CD14-positive monocyte (primary cell): ENCODE data around the gene TSHR. TPM values are rescaled to one million over a fixed set of nuclear protein-coding genes. Genes with fewer than 3 reads are reported as not detected.
A peak's percentile ranks its signal among the peaks of the same experiment; 100 is the strongest.

Experiments used
- DNase-seq, 3 donors: peaks; one replicate each; pipeline ENCODE4 v3.0.0-alpha.2; 2011 to 2022
- H2AFZ ChIP-seq: 2 replicates; pipeline ENCODE4 v1.6.0; 2012; ENCODE audit warnings: mild to moderate bottlenecking, low read depth, low read length, inconsistent platforms; ENCODE audit not compliant: insufficient read depth, poor library complexity, severe bottlenecking
- H3K27ac ChIP-seq, 2 donors: 1 replicate in 1 of 2; 2 replicates in 1 of 2; pipeline ENCODE4 v1.5.1; 2012 to 2013; ENCODE audit warnings: low read length in 2 of 2, control low read depth in 1 of 2, inconsistent platforms in 1 of 2, low read depth in 1 of 2, mild to moderate bottlenecking in 1 of 2
- H3K27me3 ChIP-seq, 2 donors: one replicate each; pipeline versions ENCODE4 v1.6.0 to v1.6.1; 2011 to 2013; ENCODE audit warnings: low read length in 2 of 2; ENCODE audit not compliant: control insufficient read depth in 2 of 2, insufficient read depth in 2 of 2
- H3K36me3 ChIP-seq, 2 donors: replicated peaks in 1 of 2; 1 replicate in 1 of 2; 2 replicates in 1 of 2; pipeline versions ENCODE4 v1.5.1 to v1.6.1; 2012 to 2013; ENCODE audit warnings: low read length in 2 of 2, control low read depth in 1 of 2, inconsistent platforms in 1 of 2, mild to moderate bottlenecking in 1 of 2; ENCODE audit not compliant: insufficient read depth in 2 of 2, control insufficient read depth in 1 of 2
- H3K4me1 ChIP-seq, 2 donors: 1 replicate in 1 of 2; 2 replicates in 1 of 2; pipeline versions ENCODE4 v1.5.1 to v1.6.1; 2012 to 2013; ENCODE audit warnings: low read length in 2 of 2, control low read depth in 1 of 2, inconsistent platforms in 1 of 2, mild to moderate bottlenecking in 1 of 2, moderate library complexity in 1 of 2; ENCODE audit not compliant: insufficient read depth in 2 of 2, control insufficient read depth in 1 of 2
- H3K4me2 ChIP-seq: replicated peaks from 2 replicates; pipeline ENCODE3; 2012; ENCODE audit warnings: low read length, moderate library complexity, mild to moderate bottlenecking; ENCODE audit not compliant: poor library complexity, severe bottlenecking; ENCODE audit errors: extremely low read depth
- H3K4me3 ChIP-seq, 3 experiments: fragments of 200-600 bp in 1 of 3; sonication (generic) in 1 of 3; replicated peaks in 1 of 3; 1 replicate in 2 of 3; 2 replicates in 1 of 3; pipeline ENCODE4 v1.5.1; 2011 to 2013; ENCODE audit warnings: low read length in 3 of 3, mild to moderate bottlenecking in 3 of 3, control low read depth in 2 of 3, low read depth in 2 of 3, inconsistent platforms in 1 of 3, moderate library complexity in 1 of 3
- H3K79me2 ChIP-seq: 2 replicates; pipeline ENCODE4 v1.6.0; 2012; ENCODE audit warnings: mild to moderate bottlenecking, control low read depth, inconsistent platforms, low read length, moderate library complexity; ENCODE audit not compliant: insufficient read depth
- H3K9ac ChIP-seq: 2 replicates; pipeline ENCODE4 v1.6.0; 2017; ENCODE audit warnings: low read length, mild to moderate bottlenecking; ENCODE audit not compliant: insufficient read depth, poor library complexity, severe bottlenecking
- H3K9me3 ChIP-seq, 2 donors: replicated peaks in 1 of 2; 1 replicate in 1 of 2; 2 replicates in 1 of 2; pipeline versions ENCODE4 v1.5.1 to v1.6.1; 2012 to 2013; ENCODE audit warnings: low read length in 2 of 2, control low read depth in 1 of 2; ENCODE audit not compliant: control insufficient read depth in 1 of 2, insufficient read depth in 1 of 2
- H4K20me1 ChIP-seq: 2 replicates; pipeline ENCODE4 v1.6.0; 2012; ENCODE audit warnings: mild to moderate bottlenecking, low read length, control low read depth, moderate library complexity; ENCODE audit not compliant: insufficient read depth
- H3K27ac Mint-ChIP-seq, 7 donors: one replicate each; pipeline ENCODE4 v1.8.0; 2020; ENCODE audit warnings: mild to moderate bottlenecking in 7 of 7, mixed read lengths in 7 of 7, moderate library complexity in 6 of 7, inconsistent platforms in 2 of 7
- H3K27me3 Mint-ChIP-seq, 3 donors: one replicate each; pipeline ENCODE4 v1.8.0; 2021 to 2022; ENCODE audit warnings: low read depth in 3 of 3, mild to moderate bottlenecking in 3 of 3, mixed read lengths in 3 of 3, moderate library complexity in 3 of 3, inconsistent platforms in 1 of 3
- H3K36me3 Mint-ChIP-seq, 2 donors: one replicate each; pipeline ENCODE4 v1.8.0; 2020; ENCODE audit warnings: mixed read lengths in 2 of 2, inconsistent platforms in 1 of 2, mild to moderate bottlenecking in 1 of 2
- H3K4me1 Mint-ChIP-seq: one replicate; pipeline ENCODE4 v1.8.0; 2020; ENCODE audit warnings: mild to moderate bottlenecking, mixed read lengths
- H3K4me3 Mint-ChIP-seq, 2 donors: one replicate each; pipeline ENCODE4 v1.8.0; 2020; ENCODE audit warnings: mild to moderate bottlenecking in 2 of 2, mixed read lengths in 2 of 2, moderate library complexity in 1 of 2
- H3K9me3 Mint-ChIP-seq, 7 donors: one replicate each; pipeline ENCODE4 v1.8.0; 2020 to 2022; ENCODE audit warnings: mixed read lengths in 7 of 7, mild to moderate bottlenecking in 6 of 7, moderate library complexity in 6 of 7, inconsistent platforms in 2 of 7
- CTCF ChIP-seq: fragments of 200-600 bp; IDR thresholded peaks from one replicate; pipeline ENCODE4 v1.8.0; 2022; ENCODE audit warnings: antibody characterized with exemption, mild to moderate bottlenecking
- WGBS: methylation state at CpG from one replicate; pipeline ENCODE4 v1.1.5; 2013; ENCODE audit warnings: missing lambda C conversion rate; ENCODE audit not compliant: insufficient coverage; 5-methylcytosine and 5-hydroxymethylcytosine counted together
- intact Hi-C, 2 donors: fragments of 100-400 bp; cut with micrococcal nuclease; formaldehyde crosslinking; loops; one replicate each; pipeline versions ENCODE4 v1.15.0 to v1.15.1; 2023
- polyA plus RNA-seq, 3 donors: library from polyadenylated mRNA; depleted of rRNA in 1 of 3; unstranded in 2 of 3; stranded (reverse) in 1 of 3; fragments of 300-500 nt in 2 of 3; fragments of >200 nt in 1 of 3; fragmentation: Illumina TruSeq in 2 of 3; gene quantifications; 1 replicate in 2 of 3; 2 replicates in 1 of 3; pipeline ENCODE4 v1.2.3, GENCODE V29; 2012 to 2021

Gene TSHR
- polyA plus RNA-seq, 3 donors = not detected

- no peaks in the 10 kb centered on the region for H4K20me1 ChIP-seq
- H3K27ac Mint-ChIP-seq = no peak overlapping the region
- no peaks in the 10 kb centered on the region for H3K36me3 Mint-ChIP-seq
- no peaks in the 10 kb centered on the region for H3K27me3 ChIP-seq
- H3K27me3 Mint-ChIP-seq = peaks cover 2 to 4% (median 2%) of the 10 kb centered on the region in 3 donors
- H3K9me3 Mint-ChIP-seq = peaks cover 0 to 3% (median 0%) of the 10 kb centered on the region in 7 donors
- peaks cover 15% of the 10 kb centered on the region for H3K4me1 Mint-ChIP-seq
- intact Hi-C loops = no loop called here
- H3K4me3 ChIP-seq = no peak overlapping the region
- WGBS = no CpG with 5 or more reads among the region's 4 CpGs
- H2AFZ ChIP-seq = no peak overlapping the region
- H3K27ac ChIP-seq = no peak overlapping the region
- TF ChIP-seq CTCF = no peak
- no peak overlapping the region for H3K9ac ChIP-seq
- peaks cover 9% of the 10 kb centered on the region in 2 donors for H3K4me1 ChIP-seq
- H3K36me3 ChIP-seq = no peaks in the 10 kb centered on the region
- H3K79me2 ChIP-seq = no peaks in the 10 kb centered on the region
- DNase-seq = peak in 1 of 3 donors; percentile 28
- no peak overlapping the region for H3K4me3 Mint-ChIP-seq
- H3K4me2 ChIP-seq = no peak overlapping the region
- no peaks in the 10 kb centered on the region for H3K9me3 ChIP-seq
Measured at GRCh38 chr14:80946797-80947196, 8.6 kb upstream of the TSHR start.

- TF ChIP-seq CTCF = no peak
- H3K27me3 ChIP-seq = no peaks in the 10 kb centered on the region
- peaks cover 2 to 4% (median 2%) of the 10 kb centered on the region in 3 donors for H3K27me3 Mint-ChIP-seq
- H3K9me3 Mint-ChIP-seq = peaks cover 0 to 3% (median 0%) of the 10 kb centered on the region in 7 donors
- no peak overlapping the region for H3K4me3 Mint-ChIP-seq
- H3K9ac ChIP-seq = no peak overlapping the region
- H3K4me3 ChIP-seq = no peak overlapping the region
- H3K9me3 ChIP-seq = no peaks in the 10 kb centered on the region
- peaks cover 4% of the 10 kb centered on the region for H3K4me1 Mint-ChIP-seq
- H3K79me2 ChIP-seq = no peaks in the 10 kb centered on the region
- H2AFZ ChIP-seq = no peak overlapping the region
- H3K27ac Mint-ChIP-seq = no peak overlapping the region
- H3K4me2 ChIP-seq = no peak overlapping the region
- intact Hi-C loops = no loop called here
- H3K27ac ChIP-seq = no peak overlapping the region
- WGBS = no CpG with 5 or more reads among the region's 1 CpG
- H4K20me1 ChIP-seq = no peaks in the 10 kb centered on the region
- no peak for DNase-seq
- H3K36me3 Mint-ChIP-seq = no peaks in the 10 kb centered on the region
- no peaks in the 10 kb centered on the region for H3K4me1 ChIP-seq
- H3K36me3 ChIP-seq = no peaks in the 10 kb centered on the region
Measured at GRCh38 chr14:80948291-80948690, 7.1 kb upstream of the TSHR start.
